ENCODE results near the gene ARID1B. TPM values are rescaled to one million over a fixed set of nuclear protein-coding genes. Genes with fewer than 3 reads are reported as not detected.

Gene ARID1B
- total RNA-seq, 6 experiments from 2014 or later = 23.2 to 35.3 (median 30.7) TPM

- DNase-seq = no peak
- Histone ChIP-seq H3K4me1 (peaks cover 0 to 16% (median 6%) of the 10 kb centered on the region in 4 donors), H3K27ac (no peak overlapping the region), H3K27me3 (no peaks in the 10 kb centered on the region), H3K4me3 (no peak overlapping the region), H3K36me3 (no peaks in the 10 kb centered on the region), H3K9me3 (no peaks in the 10 kb centered on the region)
- intact Hi-C loops (cut with DNase I) = no loop called here
- no peak for ATAC-seq
- TF ChIP-seq CTCF (IDR thresholded peaks at IDR 0.05) (no peak), POLR2A (IDR thresholded peaks at IDR 0.05) (no peak)
- WGBS (ENCODE audit: insufficient coverage, low coverage, low lambda C conversion rate, missing lambda C conversion rate) = 90% methylated on average over 8 of the region's 9 CpGs
Measured at GRCh38 chr6:157090736-157091135, 313.6 kb downstream of the ARID1B start.

- 80% methylated on average over 2 of the region's 2 CpGs for WGBS (ENCODE audit: insufficient coverage, low coverage, low lambda C conversion rate, missing lambda C conversion rate)
- Histone ChIP-seq H3K27ac (no peak overlapping the region), H3K27me3 (no peaks in the 10 kb centered on the region), H3K36me3 (no peaks in the 10 kb centered on the region), H3K4me3 (no peak overlapping the region), H3K4me1 (peaks cover 0 to 20% (median 8%) of the 10 kb centered on the region in 4 donors), H3K9me3 (no peaks in the 10 kb centered on the region)
- ATAC-seq (no peak), DNase-seq (no peak)
- intact Hi-C loops (cut with DNase I) = no loop called here
- TF ChIP-seq POLR2A (IDR thresholded peaks at IDR 0.05) (no peak), CTCF (IDR thresholded peaks at IDR 0.05) (no peak)
Measured at GRCh38 chr6:157091243-157091642, 314.1 kb downstream of the ARID1B start.

GRCh38 chr6:157091856-157092460 lies 314.8 kb downstream of the ARID1B start:
- WGBS (ENCODE audit: insufficient coverage, low coverage, low lambda C conversion rate, missing lambda C conversion rate) = 69% methylated on average over 6 of the region's 6 CpGs
- no peak overlapping the region for H3K27ac ChIP-seq
- ATAC-seq (no peak), DNase-seq (no peak)
- H3K36me3 ChIP-seq = no peaks in the 10 kb centered on the region
- no peak overlapping the region for H3K4me3 ChIP-seq
- intact Hi-C loops (cut with DNase I) = no loop called here
- peaks cover 0 to 23% (median 10%) of the 10 kb centered on the region in 4 donors for H3K4me1 ChIP-seq
- TF ChIP-seq CTCF (IDR thresholded peaks at IDR 0.05) = no peak
- TF ChIP-seq POLR2A (IDR thresholded peaks at IDR 0.05) = no peak
- H3K27me3 ChIP-seq = no peaks in the 10 kb centered on the region
- no peaks in the 10 kb centered on the region for H3K9me3 ChIP-seq

DNA sequence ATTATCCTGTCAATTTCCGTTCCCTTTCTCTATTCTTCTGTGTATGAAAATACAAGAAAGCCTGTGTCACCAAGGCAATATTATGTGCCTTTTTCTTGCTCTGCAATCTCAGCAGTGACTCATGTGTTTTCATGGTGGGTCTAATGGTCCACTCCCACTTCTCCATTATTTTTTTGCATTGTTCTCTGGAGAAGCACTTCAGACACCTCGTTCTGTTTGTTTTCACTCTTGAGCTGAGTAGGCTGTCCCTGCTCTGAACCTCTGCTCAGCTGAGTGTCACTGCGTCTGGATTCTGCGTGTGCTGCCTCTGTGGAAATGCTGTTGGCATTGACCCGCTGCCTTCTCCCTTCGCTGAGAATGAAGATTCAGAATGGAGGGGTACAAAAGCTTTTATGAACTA lies 315.6 kb downstream of the ARID1B start:
- Histone ChIP-seq H3K9me3 (no peaks in the 10 kb centered on the region), H3K4me3 (no peak overlapping the region), H3K36me3 (no peaks in the 10 kb centered on the region), H3K27ac (no peak overlapping the region), H3K27me3 (no peaks in the 10 kb centered on the region), H3K4me1 (peaks cover 0 to 23% (median 10%) of the 10 kb centered on the region in 4 donors)
- peak in 1 of 4 donors; percentile 14 for ATAC-seq
- no peak for TF ChIP-seq CTCF (IDR thresholded peaks at IDR 0.05)
- no peak for TF ChIP-seq POLR2A (IDR thresholded peaks at IDR 0.05)
- DNase-seq = no peak
- WGBS (ENCODE audit: insufficient coverage, low coverage, low lambda C conversion rate, missing lambda C conversion rate) = 78% methylated on average over 6 of the region's 6 CpGs
- intact Hi-C loops (cut with DNase I) = no loop called here
